Measurements from ENCODE around the gene TSC2. TPM values are rescaled to one million over a fixed set of nuclear protein-coding genes. Genes with fewer than 3 reads are reported as not detected.

TSC2 gene
- total and polyA plus RNA-seq, 4 donors: 23.3 to 51.2 (median 28.7) TPM

GRCh38 chr16:2048116-2048543, 345 bp downstream of the TSC2 start:
- Histone ChIP-seq H3K4me1 (ENCODE audit: control insufficient read depth in 4 of 4, insufficient read depth in 4 of 4, low read length in 3 of 4) (peaks cover 4 to 41% (median 28%) of the 10 kb centered on the region in 4 donors), H3K9me3 (ENCODE audit: control insufficient read depth in 4 of 4, low read length in 3 of 4) (no peaks in the 10 kb centered on the region), H3K27me3 (ENCODE audit: control insufficient read depth in 4 of 4, insufficient read depth in 4 of 4, low read length in 3 of 4) (no peaks in the 10 kb centered on the region), H3K27ac (ENCODE audit: low read depth in 1 of 2, low read length in 2 of 2) (peak overlapping the region; percentile 59 to 62), H3K4me3 (ENCODE audit: low read depth in 1 of 3, low read length in 3 of 3) (peak overlapping the region; percentile 65 to 97 (median 89)), H3K36me3 (ENCODE audit: control insufficient read depth in 4 of 4, insufficient read depth in 3 of 4, low read depth in 1 of 4, low read length in 3 of 4) (peaks cover under 1 to 17% (median 7%) of the 10 kb centered on the region in 4 donors), H3K9ac (ENCODE audit: low read depth in 1 of 2, low read length in 2 of 2) (peak overlapping the region; percentile 54 to 58)
- WGBS: under 1% methylated on average over 30 of the region's 30 CpGs
- no peak for TF ChIP-seq NR2F2 (IDR thresholded peaks at IDR 0.05)
- TF ChIP-seq, protein P1, sequence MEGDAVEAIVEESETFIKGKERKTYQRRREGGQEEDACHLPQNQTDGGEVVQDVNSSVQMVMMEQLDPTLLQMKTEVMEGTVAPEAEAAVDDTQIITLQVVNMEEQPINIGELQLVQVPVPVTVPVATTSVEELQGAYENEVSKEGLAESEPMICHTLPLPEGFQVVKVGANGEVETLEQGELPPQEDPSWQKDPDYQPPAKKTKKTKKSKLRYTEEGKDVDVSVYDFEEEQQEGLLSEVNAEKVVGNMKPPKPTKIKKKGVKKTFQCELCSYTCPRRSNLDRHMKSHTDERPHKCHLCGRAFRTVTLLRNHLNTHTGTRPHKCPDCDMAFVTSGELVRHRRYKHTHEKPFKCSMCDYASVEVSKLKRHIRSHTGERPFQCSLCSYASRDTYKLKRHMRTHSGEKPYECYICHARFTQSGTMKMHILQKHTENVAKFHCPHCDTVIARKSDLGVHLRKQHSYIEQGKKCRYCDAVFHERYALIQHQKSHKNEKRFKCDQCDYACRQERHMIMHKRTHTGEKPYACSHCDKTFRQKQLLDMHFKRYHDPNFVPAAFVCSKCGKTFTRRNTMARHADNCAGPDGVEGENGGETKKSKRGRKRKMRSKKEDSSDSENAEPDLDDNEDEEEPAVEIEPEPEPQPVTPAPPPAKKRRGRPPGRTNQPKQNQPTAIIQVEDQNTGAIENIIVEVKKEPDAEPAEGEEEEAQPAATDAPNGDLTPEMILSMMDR (IDR thresholded peaks at IDR 0.05; ENCODE audit: low read depth, low read length, missing input control): no peak
- no peak for TF ChIP-seq YY1 (IDR thresholded peaks at IDR 0.05)
- TF ChIP-seq, protein P2, sequence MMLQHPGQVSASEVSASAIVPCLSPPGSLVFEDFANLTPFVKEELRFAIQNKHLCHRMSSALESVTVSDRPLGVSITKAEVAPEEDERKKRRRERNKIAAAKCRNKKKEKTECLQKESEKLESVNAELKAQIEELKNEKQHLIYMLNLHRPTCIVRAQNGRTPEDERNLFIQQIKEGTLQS (IDR thresholded peaks at IDR 0.05): no peak
- TF ChIP-seq FOXA1 (IDR thresholded peaks at IDR 0.05): no peak
- no peak for TF ChIP-seq EGR1 (IDR thresholded peaks at IDR 0.05; ENCODE audit: low read depth in 2 of 2)
- TF ChIP-seq HNF4A (conservative IDR thresholded peaks at IDR 0.05): no peak
- TF ChIP-seq ZBTB33 (IDR thresholded peaks at IDR 0.05): no peak
- TF ChIP-seq JUND (IDR thresholded peaks at IDR 0.05): no peak
- TF ChIP-seq FOXA2 (IDR thresholded peaks at IDR 0.05): no peak
- TF ChIP-seq RAD21 (IDR thresholded peaks at IDR 0.05): no peak
- no peak for TF ChIP-seq REST (IDR thresholded peaks at IDR 0.05)
- no peak for TF ChIP-seq HNF4G (IDR thresholded peaks at IDR 0.05)
- no peak for TF ChIP-seq MAX (IDR thresholded peaks at IDR 0.05)
- DNase-seq (ENCODE audit: low spot score): no peak

GRCh38 chr16:2053211-2053610, 5.4 kb downstream of the TSC2 start:
- Histone ChIP-seq H3K4me3 (ENCODE audit: low read depth in 1 of 3, low read length in 3 of 3) (no peak overlapping the region), H3K4me1 (ENCODE audit: control insufficient read depth in 4 of 4, insufficient read depth in 4 of 4, low read length in 3 of 4) (peaks cover 0 to 17% (median 13%) of the 10 kb centered on the region in 4 donors), H3K9me3 (ENCODE audit: control insufficient read depth in 4 of 4, low read length in 3 of 4) (no peaks in the 10 kb centered on the region), H3K36me3 (ENCODE audit: control insufficient read depth in 4 of 4, insufficient read depth in 3 of 4, low read depth in 1 of 4, low read length in 3 of 4) (peaks cover 6 to 43% (median 16%) of the 10 kb centered on the region in 4 donors), H3K27ac (ENCODE audit: low read depth in 1 of 2, low read length in 2 of 2) (no peak overlapping the region), H3K27me3 (ENCODE audit: control insufficient read depth in 4 of 4, insufficient read depth in 4 of 4, low read length in 3 of 4) (no peaks in the 10 kb centered on the region), H3K9ac (ENCODE audit: low read depth in 1 of 2, low read length in 2 of 2) (no peak overlapping the region)
- no peak for DNase-seq (ENCODE audit: low spot score)
- TF ChIP-seq NR2F2 (IDR thresholded peaks at IDR 0.05): no peak
- TF ChIP-seq, protein P1 (IDR thresholded peaks at IDR 0.05; ENCODE audit: low read depth, low read length, missing input control): no peak
- TF ChIP-seq TAF1 (conservative IDR thresholded peaks at IDR 0.05): no peak
- no peak for TF ChIP-seq RXRA (IDR thresholded peaks at IDR 0.05)
- TF ChIP-seq SP1 (IDR thresholded peaks at IDR 0.05): no peak
- no peak for TF ChIP-seq ZBTB33 (IDR thresholded peaks at IDR 0.05)
- TF ChIP-seq EGR1 (IDR thresholded peaks at IDR 0.05; ENCODE audit: low read depth in 2 of 2): no peak
- WGBS: 97% methylated on average over 21 of the region's 21 CpGs

Measured in liver (tissue), 9 donors.